GM12878 (cell line): ENCODE results near the gene GRK5. TPM values are rescaled to one million over a fixed set of nuclear protein-coding genes. Genes with fewer than 3 reads are reported as not detected.

Experiments
- ATAC-seq: fragments of 200-7000 bp; cut with Tn5 transposase; 3 replicates; pipeline ENCODE4 v1.9.1; 2020; ENCODE audit warnings: mild to moderate bottlenecking, moderate library complexity
- BruUV-seq: library from RNA; stranded (reverse); fragments of 400-500 nt; replicated peaks from 2 replicates; lab custom pipeline; 2021; lab: Mats Ljungman, UMichigan
- CTCF ChIA-PET: fragments of 300-600 bp; sonication (Branson Sonifier 250); formaldehyde crosslinking; extraction: SDS; loops from one replicate; lab custom pipeline; 2021; ENCODE audit warnings: inconsistent platforms; lab: Yijun Ruan, JAX
- POLR2A ChIA-PET: fragments of 350-600 bp; formaldehyde crosslinking; extraction: SDS; loops from one replicate; lab custom pipeline; 2021; ENCODE audit warnings: inconsistent platforms; lab: Charles Lee
- RAD21 ChIA-PET: fragments of 300-600 bp; sonication (Branson Sonifier 250); formaldehyde crosslinking; loops from one replicate; lab custom pipeline; 2023; ENCODE audit warnings: antibody characterized with exemption; ENCODE audit not compliant: unreplicated experiment; lab: Charles Lee
- SMC1A ChIA-PET: fragments of 300-600 bp; sonication (Branson Sonifier 250); formaldehyde crosslinking; loops from one replicate; lab custom pipeline; 2023; ENCODE audit not compliant: unreplicated experiment, uncharacterized antibody; lab: Charles Lee
- DNase-seq: peaks from one replicate; pipeline ENCODE4 v3.0.0-alpha.2; 2011; ENCODE audit warnings: low read depth, low spot score
- FAIRE-seq: peaks from 3 replicates; lab custom pipeline; 2011; peaks lifted over from hg19 to GRCh38; lab: Jason Lieb, UNC
- H2AFZ ChIP-seq: 2 replicates; pipeline ENCODE4 v1.6.0; 2011; ENCODE audit warnings: low read depth, low read length, control low read depth; ENCODE audit not compliant: control insufficient read depth
- H3K27ac ChIP-seq: 2 replicates; pipeline ENCODE4 v1.5.1; 2011; ENCODE audit warnings: control low read depth; ENCODE audit not compliant: control insufficient read depth, insufficient read depth
- H3K27me3 ChIP-seq, 2 experiments: replicated peaks in 1 of 2; 2 replicates each; pipeline versions ENCODE4 v1.6.0 to v1.6.1; 2011; ENCODE audit warnings: low read length in 1 of 2; ENCODE audit not compliant: control insufficient read depth in 2 of 2, insufficient read depth in 2 of 2
- H3K36me3 ChIP-seq, 2 experiments: 2 replicates each; pipeline ENCODE4 v1.5.1; 2011; ENCODE audit warnings: low read length in 1 of 2; ENCODE audit not compliant: control insufficient read depth in 2 of 2, insufficient read depth in 2 of 2
- H3K4me1 ChIP-seq: 2 replicates; pipeline ENCODE4 v1.6.1; 2011; ENCODE audit warnings: mild to moderate bottlenecking, low read length, moderate library complexity, mixed read lengths; ENCODE audit not compliant: control insufficient read depth, insufficient read depth
- H3K4me2 ChIP-seq: 2 replicates; pipeline ENCODE4 v1.6.0; 2011; ENCODE audit warnings: control low read depth; ENCODE audit not compliant: control insufficient read depth, insufficient read depth
- H3K4me3 ChIP-seq: fragments of 200-600 bp; sonication (generic); 2 replicates; pipeline ENCODE4 v1.5.1; 2016
- H3K79me2 ChIP-seq: 2 replicates; pipeline ENCODE4 v1.6.0; 2011; ENCODE audit warnings: low read length; ENCODE audit not compliant: control insufficient read depth, insufficient read depth
- H3K9ac ChIP-seq: 2 replicates; pipeline ENCODE4 v1.8.0; 2011; ENCODE audit warnings: low read length, control low read depth, mixed read lengths; ENCODE audit not compliant: control insufficient read depth, insufficient read depth
- H3K9me3 ChIP-seq: replicated peaks from 3 replicates; pipeline ENCODE4 v1.5.1; 2011; ENCODE audit warnings: mild to moderate bottlenecking, low read length; ENCODE audit not compliant: control insufficient read depth, insufficient read depth
- H4K20me1 ChIP-seq: 2 replicates; pipeline ENCODE4 v1.6.0; 2011; ENCODE audit not compliant: control insufficient read depth, insufficient read depth
- NFIC ChIP-seq: IDR thresholded peaks from 2 replicates; pipeline ENCODE4 v1.6.1; 2012; ENCODE audit warnings: low read depth, mild to moderate bottlenecking, inconsistent platforms, low read length, moderate library complexity
- SUPT20H ChIP-seq: IDR thresholded peaks from 2 replicates; pipeline ENCODE4 v1.6.1; 2011; ENCODE audit warnings: low read depth, mild to moderate bottlenecking, low read length, moderate library complexity, borderline replicate concordance; ENCODE audit not compliant: control insufficient read depth
- TAF1 ChIP-seq: IDR thresholded peaks from 2 replicates; pipeline ENCODE4 v1.6.1; 2011; ENCODE audit warnings: mild to moderate bottlenecking, low read depth, low read length, borderline replicate concordance
- YBX1 ChIP-seq: fragments of 450-650 bp; IDR thresholded peaks from 2 replicates; pipeline ENCODE4 v1.6.1; 2016; ENCODE audit warnings: antibody characterized with exemption
- WGBS: methylation state at CpG from one replicate; pipeline ENCODE4 v1.1.6; 2016; ENCODE audit warnings: low lambda C conversion rate; ENCODE audit not compliant: insufficient replicate concordance, insufficient coverage; ENCODE audit errors: missing lambda C conversion rate; 5-methylcytosine and 5-hydroxymethylcytosine counted together
- in situ Hi-C: fragments of 300-500 bp; cut with MboI; formaldehyde crosslinking; loops from 9 replicates; pipeline ENCODE4 v1.14.3; 2018; ENCODE audit warnings: mixed read lengths
- intact Hi-C: fragments of 100-400 bp; cut with micrococcal nuclease; formaldehyde crosslinking; loops from one replicate; pipeline ENCODE4 v1.14.2; 2022; ENCODE audit not compliant: unreplicated experiment
- polyA plus RNA-seq, 11 experiments: library from polyadenylated mRNA; depleted of rRNA in 4 of 11; unstranded in 6 of 11; stranded (reverse) in 5 of 11; fragments of >200 nt; fragmentation: Nextera tagmentation in 4 of 11; fragmentation: Illumina TruSeq in 1 of 11; extraction: Ambion mirVana in 4 of 11; extraction: Trizol in 1 of 11; gene quantifications; 1 replicate in 1 of 11; 2 replicates in 10 of 11; pipeline versions ENCODE4 v1.2.1 to v1.2.3, GENCODE V29; 2011 to 2016; ENCODE audit warnings: inconsistent platforms in 2 of 11, missing spikeins in 2 of 11, low read depth in 1 of 11
- total RNA-seq, 4 experiments: library from RNA; depleted of rRNA in 3 of 4; stranded (reverse); fragments of >200 nt in 3 of 4; fragmentation: Illumina TruSeq in 1 of 4; extraction: Trizol in 1 of 4; gene quantifications; 2 replicates each; pipeline versions ENCODE4 v1.2.1 to v1.2.3, GENCODE V29; 2013 to 2021

The GRK5 gene
- total and polyA plus RNA-seq, 10 of the 15 experiments (the other 5 are each of a cell fraction or from before 2014, with no cell fraction given), result 0.11 to 22.1 (median 10.0) TPM

- H3K4me2 ChIP-seq, result no peak overlapping the region
- H3K36me3 ChIP-seq, result peaks cover 2 to 4% of the 10 kb centered on the region in 2 experiments
- intact Hi-C loops, result no loop called here
- no peak overlapping the region for H3K9ac ChIP-seq
- H3K9me3 ChIP-seq, result no peaks in the 10 kb centered on the region
- H3K27ac ChIP-seq, result no peak overlapping the region
- SMC1A ChIA-PET, result interaction anchor here (0.8 to 1.6 kb wide), 5 partner anchors 10 to 223 kb away, joined by 3 to 5 read pairs (median 3); no protein-coding TSS in a partner anchor
- H3K27me3 ChIP-seq, result no peaks in the 10 kb centered on the region
- H3K4me1 ChIP-seq, result no peaks in the 10 kb centered on the region
- no peaks in the 10 kb centered on the region for H3K79me2 ChIP-seq
- in situ Hi-C loops, result no loop called here
- BruUV-seq, result no TSS peak
- DNase-seq (no peak), FAIRE-seq (no peak), ATAC-seq (no peak)
- RAD21 ChIA-PET, result interaction anchor here (1.3 kb wide), 1 partner anchor 68 kb away, joined by 4 read pairs; no protein-coding TSS in a partner anchor
- CTCF ChIA-PET, result interaction anchor here (0.6 to 2.5 kb wide), 6 partner anchors 27 to 468 kb away, joined by 3 to 10 read pairs (median 4); no protein-coding TSS in a partner anchor
- H2AFZ ChIP-seq, result no peak overlapping the region
- POLR2A ChIA-PET, result no interaction called here
- TF ChIP-seq TAF1, result no peak
- no peak for TF ChIP-seq SUPT20H
- H3K4me3 ChIP-seq, result no peak overlapping the region
- no peaks in the 10 kb centered on the region for H4K20me1 ChIP-seq
- 92% methylated on average over 11 of the region's 11 CpGs for WGBS
These were observed 214.7 kb downstream of the GRK5 start for GRCh38 chr10:119421891-119422681.

- Histone ChIP-seq H3K36me3 (peaks cover 2 to 11% of the 10 kb centered on the region in 2 experiments), H3K79me2 (no peaks in the 10 kb centered on the region), H3K4me2 (no peak overlapping the region), H3K27ac (no peak overlapping the region), H3K4me3 (no peak overlapping the region), H2AFZ (no peak overlapping the region), H4K20me1 (no peaks in the 10 kb centered on the region), H3K4me1 (no peaks in the 10 kb centered on the region), H3K9ac (no peak overlapping the region), H3K27me3 (no peaks in the 10 kb centered on the region), H3K9me3 (no peaks in the 10 kb centered on the region)
- DNase-seq (no peak), FAIRE-seq (no peak), ATAC-seq (no peak)
- ChIA-PET RAD21 (interaction anchor here (1.3 kb wide), 1 partner anchor 67 kb away, joined by 4 read pairs; no protein-coding TSS in a partner anchor), SMC1A (interaction anchor here (0.9 to 1.6 kb wide), 3 partner anchors 9 to 224 kb away, joined by 3 to 5 read pairs (median 4); no protein-coding TSS in a partner anchor), CTCF (interaction anchor here (1.1 to 2.5 kb wide), 4 partner anchors 66 to 469 kb away, joined by 3 to 10 read pairs (median 6); no protein-coding TSS in a partner anchor), POLR2A (no interaction called here)
- intact Hi-C loops, result no loop called here
- BruUV-seq, result no TSS peak
- in situ Hi-C loops, result no loop called here
- 97% methylated on average over 12 of the region's 12 CpGs for WGBS
- TF ChIP-seq YBX1 (no peak), NFIC (no peak)
These were observed 215.5 kb downstream of the GRK5 start for GRCh38 chr10:119422682-119423509.
